Fibroblast of lung (primary cell): ENCODE data around the gene DVL3.

Source experiments
- CTCF ChIP-seq, 2 donors: IDR thresholded peaks in 1 of 2; conservative IDR thresholded peaks in 1 of 2; 1 replicate in 1 of 2; 2 replicates in 1 of 2; pipeline ENCODE4 v1.5.1; 2011 to 2012; ENCODE audit warnings: low read length in 2 of 2, control low read depth in 1 of 2, inconsistent platforms in 1 of 2, low read depth in 1 of 2, mild to moderate bottlenecking in 1 of 2
- EZH2 ChIP-seq: IDR thresholded peaks from 2 replicates; pipeline ENCODE4 v1.5.1; 2012; ENCODE audit warnings: low read length, control low read depth, mild to moderate bottlenecking; ENCODE audit errors: missing control alignments

- TF ChIP-seq EZH2, result no peak
- no peak for TF ChIP-seq CTCF (conservative IDR thresholded peaks at IDR 0.05 in 1 of 2, IDR thresholded peaks at IDR 0.05 in 1 of 2; ENCODE audit: low read depth in 1 of 2, low read length in 2 of 2)
These were observed 56.5 kb downstream of the DVL3 start for GRCh38 chr3:184211718-184212117.
